D341Med (cell line): Measurements from ENCODE around the gene CHRNG.

Source experiments
- DNase-seq: peaks from one replicate; pipeline ENCODE4 v3.0.0; 2012; ENCODE audit warnings: low spot score

CHRNG gene

GRCh38 chr2:232539298-232540231 lies at the start of gene CHRNG:
TSS of gene CHRNG (plus strand) at chr2:232539692. CDS start at chr2:232539748, 56 bp downstream.
- no peak for DNase-seq

- no peak for DNase-seq
Measured at GRCh38 chr2:232490221-232491138, 49.0 kb upstream of the CHRNG start.

DNA sequence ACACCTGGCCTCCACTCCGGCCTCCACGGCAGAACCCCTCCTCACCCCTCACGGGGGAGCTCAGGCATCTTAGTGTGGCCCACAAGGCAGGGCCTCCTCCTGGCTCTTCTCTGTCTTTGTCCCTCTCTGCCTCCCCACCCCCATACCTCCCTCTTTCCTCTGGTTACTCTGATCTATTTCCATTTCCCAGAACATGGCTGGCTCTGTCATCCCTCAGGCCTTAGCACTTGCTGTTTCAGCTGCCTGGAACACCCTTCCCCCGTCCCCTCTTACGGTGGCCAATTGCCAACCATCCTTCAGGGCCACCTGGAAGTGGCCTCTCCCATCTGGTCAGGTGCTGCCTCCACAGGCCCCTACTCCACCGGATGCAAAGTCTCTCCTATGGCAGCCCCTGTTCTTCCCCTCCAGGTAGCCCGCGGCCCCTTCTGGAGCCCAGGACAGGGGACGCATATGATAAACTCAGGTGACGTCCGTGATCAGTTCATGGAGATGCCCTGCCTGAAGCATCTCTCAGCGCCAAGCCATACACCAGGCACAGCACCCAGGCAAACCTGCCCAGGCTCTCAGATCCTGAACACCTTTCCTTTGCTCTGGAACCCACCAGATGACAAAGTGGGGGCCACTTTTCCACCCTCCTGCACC lies 48.2 kb upstream of the CHRNG start:
- DNase-seq = no peak

GRCh38 chr2:232492236-232492848 lies 47.1 kb upstream of the CHRNG start:
- DNase-seq = no peak

GRCh38 chr2:232492963-232493700 lies 46.4 kb upstream of the CHRNG start:
- no peak for DNase-seq

DNA sequence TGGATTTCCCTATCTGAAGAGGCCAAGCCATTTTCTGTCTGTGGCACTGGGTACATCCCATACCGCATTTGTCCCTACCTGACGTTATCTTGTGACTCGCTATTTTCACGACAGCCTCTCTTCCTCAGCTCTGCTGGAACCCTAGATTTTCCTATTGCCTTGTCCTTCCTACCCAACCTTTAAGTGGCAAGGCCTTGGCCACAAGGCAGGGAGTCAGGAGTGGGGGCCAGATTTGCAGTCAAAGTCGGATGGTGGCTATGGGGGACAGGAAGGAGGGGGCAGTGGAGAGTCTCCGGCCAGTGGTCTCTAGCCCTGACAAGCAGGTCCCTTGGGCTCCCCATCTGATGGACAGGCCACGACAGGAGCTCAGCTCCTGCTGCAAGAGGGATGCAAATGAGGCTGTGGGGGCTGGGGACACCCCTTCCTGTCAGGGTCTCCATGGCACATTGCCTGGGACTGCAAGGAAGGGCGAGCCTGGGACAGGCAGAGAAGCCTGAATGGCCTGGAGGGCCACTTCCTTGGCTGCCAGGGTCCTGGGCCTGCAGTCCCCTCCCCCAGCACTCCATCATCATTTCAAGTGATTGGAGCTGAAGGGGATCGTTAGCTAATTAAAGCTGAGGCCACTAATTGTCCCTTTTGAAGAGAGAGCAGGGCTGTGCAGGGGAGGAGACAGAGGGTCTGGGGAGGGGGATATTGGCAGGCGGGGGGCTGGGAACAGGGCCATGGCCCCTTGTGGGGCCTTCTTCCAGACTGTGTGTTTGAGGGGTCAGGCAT lies 45.6 kb upstream of the CHRNG start:
- DNase-seq = no peak

DNA sequence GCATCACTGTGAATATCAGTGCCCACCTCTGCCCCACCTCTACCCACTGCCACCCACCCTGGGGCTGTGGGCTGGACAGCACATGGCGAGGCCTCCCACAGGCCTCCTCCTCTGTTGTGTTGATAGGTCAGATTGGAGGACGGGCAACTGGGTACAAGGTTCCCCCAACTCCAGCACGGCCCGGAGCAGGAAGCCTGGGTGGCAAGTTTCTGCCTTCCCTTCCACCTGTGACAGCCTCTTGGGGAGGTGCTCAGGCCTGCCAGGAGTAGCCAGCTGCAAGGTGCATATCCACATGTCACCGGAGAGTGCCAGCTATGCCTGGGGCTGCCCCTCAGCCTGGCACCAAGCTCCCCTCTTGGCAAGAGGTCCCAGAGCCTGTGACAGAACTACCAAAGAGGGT lies 45.0 kb upstream of the CHRNG start:
- no peak for DNase-seq

DNA sequence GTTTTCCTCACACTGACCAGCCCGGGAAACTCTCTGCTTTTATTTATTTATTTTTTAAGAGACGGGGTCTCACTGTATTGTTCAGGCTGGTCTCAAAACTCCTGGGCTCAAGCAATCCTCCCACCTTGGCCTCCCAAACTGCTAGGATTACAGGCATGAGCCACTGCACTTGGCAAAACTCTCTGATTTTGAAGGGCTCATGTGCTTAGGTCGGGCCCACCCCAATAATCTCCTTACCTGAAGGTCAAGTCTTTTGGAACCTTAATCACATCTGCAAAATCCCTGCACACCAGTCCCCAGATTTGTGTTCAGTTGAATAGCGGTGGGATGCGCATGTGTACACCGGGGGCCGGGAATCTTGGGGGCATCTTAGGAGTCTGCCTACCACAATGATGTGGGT lies 44.2 kb upstream of the CHRNG start:
- no peak for DNase-seq

GRCh38 chr2:232496501-232497270 lies 42.8 kb upstream of the CHRNG start:
- DNase-seq = no peak

- no peak for DNase-seq
Measured at GRCh38 chr2:232497348-232497747, 42.1 kb upstream of the CHRNG start.

- no peak for DNase-seq
Measured at GRCh38 chr2:232498452-232498851, 41.0 kb upstream of the CHRNG start.

DNA sequence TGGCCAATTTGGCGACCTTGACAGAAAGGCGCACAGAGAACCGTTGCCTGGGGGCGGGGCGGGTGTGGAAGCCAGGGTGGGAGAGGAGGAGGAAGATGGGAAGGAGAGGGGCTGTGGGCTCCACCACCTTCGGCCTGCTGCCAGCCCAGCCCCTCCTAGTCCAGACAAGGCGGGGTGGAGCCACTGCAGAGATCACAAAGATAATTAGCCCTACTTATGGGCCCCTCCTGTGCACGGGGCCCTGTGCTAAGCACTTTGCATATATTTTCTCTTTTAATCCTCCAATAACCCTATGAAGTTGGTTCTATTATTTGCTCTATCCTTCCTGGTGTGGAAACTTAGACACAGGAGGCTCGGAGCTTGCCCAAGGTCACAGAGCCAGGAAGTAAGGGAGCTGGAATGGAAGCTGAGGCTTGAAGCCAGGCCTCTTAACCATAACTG lies 38.1 kb upstream of the CHRNG start:
- peak; percentile 59 for DNase-seq

DNA sequence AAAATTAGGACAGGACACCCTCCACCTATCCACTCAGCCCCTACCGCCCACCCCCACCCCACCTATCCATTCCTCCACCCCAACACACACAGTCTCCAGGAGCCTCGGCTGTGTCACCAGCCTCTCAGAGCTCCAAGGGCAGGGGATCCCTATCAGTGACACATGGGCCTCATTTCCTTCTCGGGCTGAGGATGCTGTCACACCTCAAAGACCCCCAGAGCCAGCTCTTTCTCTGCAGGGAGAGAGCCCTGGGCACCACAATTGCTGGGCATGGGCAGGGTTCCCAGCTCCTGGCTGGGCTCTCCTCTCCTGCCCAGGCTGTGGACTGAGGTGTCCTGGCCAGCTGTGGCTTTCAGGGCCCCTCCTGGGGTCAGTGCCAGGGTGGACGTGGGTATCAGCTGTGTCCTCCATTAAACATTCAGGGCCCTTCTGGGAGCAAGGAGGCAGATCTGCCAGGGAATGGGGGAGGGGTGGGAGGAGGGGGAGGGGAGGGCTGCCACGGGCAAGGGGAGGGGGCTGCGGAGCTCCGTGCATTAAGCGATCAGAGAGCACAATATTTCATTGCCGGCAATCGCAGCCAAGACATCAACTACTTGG lies 37.6 kb upstream of the CHRNG start:
- DNase-seq = no peak

GRCh38 chr2:232502511-232502910 lies 37.0 kb upstream of the CHRNG start:
- no peak for DNase-seq

DNA sequence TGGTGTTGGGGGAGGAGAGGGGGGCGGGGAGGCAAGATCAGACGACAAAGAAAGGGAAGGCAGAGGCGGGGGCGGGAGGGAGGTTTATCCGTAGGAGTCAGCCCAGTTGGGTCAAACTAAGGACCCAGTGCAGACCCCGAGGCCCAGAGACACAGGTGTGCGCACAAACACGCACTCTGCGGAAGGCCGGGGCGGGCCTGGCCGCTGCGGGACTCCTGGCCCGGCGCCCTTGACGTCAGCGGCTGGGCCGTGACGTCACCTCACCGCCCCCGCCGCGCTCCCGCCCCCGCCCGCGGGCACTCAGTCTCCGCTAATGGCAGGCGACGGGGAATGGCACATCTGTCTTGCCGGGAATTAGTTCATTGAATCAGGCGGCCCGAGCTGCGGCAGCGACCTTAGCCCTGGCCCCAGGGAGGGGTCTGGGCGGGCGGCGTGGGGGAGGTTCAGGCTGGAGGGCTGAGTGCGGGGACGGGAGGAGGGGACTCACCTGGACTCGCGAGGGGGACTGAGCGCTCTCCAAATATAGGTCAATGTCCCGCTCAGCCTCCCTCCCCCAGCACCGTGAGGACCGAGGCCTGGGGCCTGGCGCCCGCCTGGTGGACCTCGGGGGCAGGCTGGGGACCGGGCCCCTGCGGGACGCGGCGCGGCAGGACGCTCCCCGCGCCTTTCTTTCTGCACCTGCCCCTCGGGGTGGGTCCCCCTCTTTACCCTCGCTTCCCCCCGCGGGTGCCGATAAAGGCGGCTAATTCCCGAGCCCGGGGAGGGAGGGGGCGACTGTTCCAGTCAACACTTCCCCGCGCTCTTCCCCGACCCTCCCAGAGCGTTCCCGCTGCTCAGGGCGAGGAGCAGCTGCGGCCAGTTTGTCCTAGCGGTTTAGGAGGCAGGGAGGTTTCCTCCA lies 36.3 kb upstream of the CHRNG start:
- peak; percentile 63 for DNase-seq

GRCh38 chr2:232503809-232504323 lies 35.6 kb upstream of the CHRNG start:
- no peak for DNase-seq

- no peak for DNase-seq
Measured at GRCh38 chr2:232504438-232504837, 35.1 kb upstream of the CHRNG start.

- no peak for DNase-seq
Measured at GRCh38 chr2:232505856-232506255, 33.6 kb upstream of the CHRNG start.
